Stimulated activated CD8-positive, alpha-beta memory T cell treated with anti-CD3 and anti-CD28 coated beads, Interleukin-7, amount 100 ng/mL, for 48 hours (primary cell): ENCODE data around the gene ZDHHC15.
"Not testable (repeated sequence)": the region's sequence is repeated elsewhere in the genome, so short reads cannot be mapped to it uniquely, and the experiment has no call there.

Experiments used
- DNase-seq, 2 donors: peaks; one replicate each; pipeline ENCODE4 v3.0.0-alpha.2; 2020; ENCODE audit warnings: low read depth in 1 of 2; ENCODE audit errors: extremely low read depth in 1 of 2

ZDHHC15 gene

GRCh38 chrX:75522565-75523431 is at the start of gene ZDHHC15:
Gene ZDHHC15, minus strand, starts transcription at chrX:75523037. Its CDS starts 13 bp downstream, at chrX:75523024.
- peak in 1 of 2 donors; percentile 37 for DNase-seq

GRCh38 chrX:75560544-75560943 is 37.7 kb upstream of the ZDHHC15 start:
- not testable (repeated sequence) for DNase-seq

- no peak for DNase-seq
Observed at GRCh38 chrX:75547783-75548182, 24.9 kb upstream of the ZDHHC15 start.

GRCh38 chrX:75546724-75547511 is 24.1 kb upstream of the ZDHHC15 start:
- DNase-seq: no peak

- no peak for DNase-seq
Observed at GRCh38 chrX:75544786-75545185, 21.9 kb upstream of the ZDHHC15 start.

GRCh38 chrX:75483933-75484332 is 38.9 kb downstream of the ZDHHC15 start:
- no peak for DNase-seq

GRCh38 chrX:75461780-75462179 is 61.1 kb downstream of the ZDHHC15 start:
- DNase-seq: not testable (repeated sequence)

GRCh38 chrX:75421688-75422230 is 101.1 kb downstream of the ZDHHC15 start:
- no peak for DNase-seq

GRCh38 chrX:75407153-75407552 is 115.7 kb downstream of the ZDHHC15 start:
- not testable (repeated sequence) for DNase-seq

- no peak for DNase-seq
Observed at GRCh38 chrX:75390470-75390869, 132.4 kb downstream of the ZDHHC15 start.

- DNase-seq: no peak
Observed at GRCh38 chrX:75369721-75370120, 153.1 kb downstream of the ZDHHC15 start.

GRCh38 chrX:75366861-75367260 is 156.0 kb downstream of the ZDHHC15 start:
- no peak for DNase-seq

- DNase-seq: no peak
Observed at GRCh38 chrX:75365243-75365975, 157.4 kb downstream of the ZDHHC15 start.

GRCh38 chrX:75361788-75362187 is 161.0 kb downstream of the ZDHHC15 start:
- no peak for DNase-seq

- not testable (repeated sequence) for DNase-seq
Observed at GRCh38 chrX:75348601-75349000, 174.2 kb downstream of the ZDHHC15 start.

GRCh38 chrX:75337525-75337924 is 185.3 kb downstream of the ZDHHC15 start:
- no peak for DNase-seq

- no peak for DNase-seq
Observed at GRCh38 chrX:75335127-75335458, 187.7 kb downstream of the ZDHHC15 start.

- DNase-seq: not testable (repeated sequence)
Observed at GRCh38 chrX:75334407-75335126, 188.3 kb downstream of the ZDHHC15 start.

GRCh38 chrX:75327607-75328006 is 195.2 kb downstream of the ZDHHC15 start:
- DNase-seq: no peak
